Neural crest cell (in vitro differentiated cells): Measurements from ENCODE around the gene DIO1. TPM values are rescaled to one million over a fixed set of nuclear protein-coding genes. Genes with fewer than 3 reads are reported as not detected.

Experiments
- DNase-seq: peaks from one replicate; pipeline ENCODE4 v3.0.0; 2021; ENCODE audit warnings: low read depth, mixed read lengths, low spot score
- H3K27ac Mint-ChIP-seq: one replicate; pipeline ENCODE4 v1.8.0; 2021; ENCODE audit warnings: mild to moderate bottlenecking, mixed read lengths; ENCODE audit not compliant: unreplicated experiment
- H3K27me3 Mint-ChIP-seq: 2 replicates; pipeline ENCODE4 v1.8.0; 2021; ENCODE audit warnings: low read depth, mild to moderate bottlenecking, mixed read lengths
- H3K36me3 Mint-ChIP-seq: 2 replicates; pipeline ENCODE4 v1.8.0; 2021; ENCODE audit warnings: low read depth, mild to moderate bottlenecking, mixed read lengths
- H3K4me1 Mint-ChIP-seq: 2 replicates; pipeline ENCODE4 v1.8.0; 2021; ENCODE audit warnings: mixed read lengths
- H3K4me3 Mint-ChIP-seq: one replicate; pipeline ENCODE4 v1.8.0; 2021; ENCODE audit warnings: mild to moderate bottlenecking, mixed read lengths
- H3K9me3 Mint-ChIP-seq: 2 replicates; pipeline ENCODE4 v1.8.0; 2021; ENCODE audit warnings: mixed read lengths
- CTCF ChIP-seq: fragments of 200-600 bp; sonication (generic); conservative IDR thresholded peaks from 2 replicates; pipeline ENCODE4 v1.5.0; 2021; ENCODE audit warnings: antibody characterized with exemption, mild to moderate bottlenecking
- total RNA-seq: library from RNA; stranded (reverse); gene quantifications from 2 replicates; pipeline ENCODE4 v1.2.1, GENCODE V29; 2021

Gene DIO1
- total RNA-seq, 1 donor from 2014 or later: not detected

GRCh38 chr1:53934170-53934765, 40.3 kb downstream of the DIO1 start:
- Mint-ChIP-seq H3K4me3 (no peak overlapping the region), H3K27me3 (no peaks in the 10 kb centered on the region), H3K4me1 (no peaks in the 10 kb centered on the region), H3K9me3 (peaks cover 6% of the 10 kb centered on the region), H3K27ac (no peak overlapping the region), H3K36me3 (peaks cover 33% of the 10 kb centered on the region)
- no peak for TF ChIP-seq CTCF
- no peak for DNase-seq

- H3K27ac Mint-ChIP-seq: no peak overlapping the region
- H3K4me1 Mint-ChIP-seq: no peaks in the 10 kb centered on the region
- peaks cover 34% of the 10 kb centered on the region for H3K36me3 Mint-ChIP-seq
- DNase-seq: no peak
- no peak overlapping the region for H3K4me3 Mint-ChIP-seq
- H3K9me3 Mint-ChIP-seq: peaks cover 6% of the 10 kb centered on the region
- H3K27me3 Mint-ChIP-seq: no peaks in the 10 kb centered on the region
- no peak for TF ChIP-seq CTCF
Measured at GRCh38 chr1:53936430-53936829, 42.4 kb downstream of the DIO1 start.

GRCh38 chr1:53938136-53938830, 44.3 kb downstream of the DIO1 start:
- no peaks in the 10 kb centered on the region for H3K27me3 Mint-ChIP-seq
- H3K9me3 Mint-ChIP-seq: peaks cover 6% of the 10 kb centered on the region
- TF ChIP-seq CTCF: no peak
- H3K36me3 Mint-ChIP-seq: peaks cover 23% of the 10 kb centered on the region
- no peak overlapping the region for H3K27ac Mint-ChIP-seq
- no peak for DNase-seq
- H3K4me1 Mint-ChIP-seq: peaks cover 9% of the 10 kb centered on the region
- H3K4me3 Mint-ChIP-seq: no peak overlapping the region

GRCh38 chr1:53942127-53942957, 48.4 kb downstream of the DIO1 start:
- H3K36me3 Mint-ChIP-seq: peaks cover 4% of the 10 kb centered on the region
- H3K9me3 Mint-ChIP-seq: no peaks in the 10 kb centered on the region
- no peak for TF ChIP-seq CTCF
- no peak for DNase-seq
- H3K27ac Mint-ChIP-seq: no peak overlapping the region
- peaks cover 32% of the 10 kb centered on the region for H3K4me1 Mint-ChIP-seq
- H3K27me3 Mint-ChIP-seq: no peaks in the 10 kb centered on the region
- peak overlapping the region; percentile 84 for H3K4me3 Mint-ChIP-seq

- no peak for TF ChIP-seq CTCF
- H3K9me3 Mint-ChIP-seq: no peaks in the 10 kb centered on the region
- peaks cover 4% of the 10 kb centered on the region for H3K36me3 Mint-ChIP-seq
- no peaks in the 10 kb centered on the region for H3K27me3 Mint-ChIP-seq
- H3K27ac Mint-ChIP-seq: no peak overlapping the region
- DNase-seq: no peak
- peak overlapping the region; percentile 84 for H3K4me3 Mint-ChIP-seq
- H3K4me1 Mint-ChIP-seq: peaks cover 39% of the 10 kb centered on the region
Measured at GRCh38 chr1:53943090-53943489, 49.1 kb downstream of the DIO1 start.
